Measurements from ENCODE around the gene FGF5. TPM values are rescaled to one million over a fixed set of nuclear protein-coding genes. Genes with fewer than 3 reads are reported as not detected.

The FGF5 gene, protein sequence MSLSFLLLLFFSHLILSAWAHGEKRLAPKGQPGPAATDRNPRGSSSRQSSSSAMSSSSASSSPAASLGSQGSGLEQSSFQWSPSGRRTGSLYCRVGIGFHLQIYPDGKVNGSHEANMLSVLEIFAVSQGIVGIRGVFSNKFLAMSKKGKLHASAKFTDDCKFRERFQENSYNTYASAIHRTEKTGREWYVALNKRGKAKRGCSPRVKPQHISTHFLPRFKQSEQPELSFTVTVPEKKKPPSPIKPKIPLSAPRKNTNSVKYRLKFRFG
- 0.06 to 0.74 TPM (median 0.34 TPM) in 5 replicates for total RNA-seq (2022; extraction: Qiagen RNA extraction; ENCODE audit: low read depth)

GRCh38 chr4:80266253-80266901 is at the start of gene FGF5:
FGF5 (plus strand) TSS chr4:80266664; CDS start chr4:80266825, 161 bp downstream.

DNA sequence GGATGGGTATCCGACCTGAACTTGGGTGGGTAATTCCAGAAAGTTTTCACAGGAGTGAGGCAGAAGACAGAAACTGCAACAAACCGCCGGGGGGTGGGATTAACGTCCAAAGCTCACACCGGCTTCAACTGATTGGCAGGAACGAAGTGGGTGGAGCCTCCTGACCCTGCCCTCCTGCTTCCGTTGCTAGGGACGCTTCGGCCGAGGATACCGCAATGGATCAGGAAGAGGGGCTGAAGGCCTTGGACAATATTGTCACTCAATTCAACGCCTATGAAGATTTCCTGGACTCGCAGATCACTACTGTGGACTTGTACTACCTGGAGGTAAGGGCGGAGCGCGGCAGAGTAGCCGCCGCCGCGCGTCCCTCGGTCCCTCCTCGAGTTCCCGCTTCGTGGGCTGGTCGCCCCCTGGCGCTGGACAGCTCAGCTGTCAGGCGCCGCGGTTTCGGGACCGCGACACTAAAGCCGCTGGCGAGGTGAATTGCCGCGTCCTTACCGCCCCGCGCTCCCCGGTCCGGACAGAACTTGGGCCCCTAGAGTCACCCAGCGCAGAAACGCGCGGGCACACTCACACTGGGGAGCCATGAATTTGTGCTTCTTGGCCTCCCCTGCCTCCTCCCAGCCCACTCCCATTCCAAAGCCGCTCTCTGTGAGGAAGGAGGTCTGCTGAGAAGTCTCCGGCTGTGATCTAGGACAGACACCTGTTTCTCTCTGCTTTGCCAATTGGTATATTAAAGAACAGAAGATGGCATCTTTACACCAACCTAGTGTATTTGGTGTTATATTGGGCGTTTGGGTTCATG is 69.3 kb downstream of the FGF5 start, which contains the start of gene CFAP299:
CFAP299 (plus strand) TSS at position 177 of the 805 bp plus-strand sequence.

Other genes with a start within 250 kb of the FGF5 start
- gene ANTXR2, start 193.4 kb upstream of the FGF5 start, total RNA-seq (2022; extraction: Qiagen RNA extraction; ENCODE audit: low read depth), result 3.7 to 5.2 TPM (median 4.6 TPM) in 5 replicates
- 0.23 to 0.70 TPM (median 0.54 TPM) in 5 replicates for gene PRDM8, start 69.2 kb upstream of the FGF5 start, total RNA-seq (2022; extraction: Qiagen RNA extraction; ENCODE audit: low read depth)
- gene CFAP299, start 69.1 kb downstream of the FGF5 start, total RNA-seq (2022; extraction: Qiagen RNA extraction; ENCODE audit: low read depth), result not detected in 5 replicates